ENCODE measurements around the gene OPALIN. TPM values are rescaled to one million over a fixed set of nuclear protein-coding genes. Genes with fewer than 3 reads are reported as not detected.

Gene OPALIN
- total and polyA plus RNA-seq, 10 of the 15 experiments (the other 5 are each of a cell fraction or from before 2014, with no cell fraction given), result not detected

- ATAC-seq (no peak), FAIRE-seq (no peak), DNase-seq (ENCODE audit: low read depth, low spot score) (no peak)
- no peaks in the 10 kb centered on the region for H3K36me3 ChIP-seq (ENCODE audit: control insufficient read depth in 2 of 2, insufficient read depth in 2 of 2, low read length in 1 of 2)
- H3K4me3 ChIP-seq, result no peak overlapping the region
- ChIA-PET CTCF (interaction anchor here (1.0 to 8.1 kb wide), 21 partner anchors 8 to 908 kb away, joined by 3 to 64 read pairs (median 4); partner anchors contain the start of gene TLL2), RAD21 (ENCODE audit: unreplicated experiment) (interaction anchor here (0.9 to 1.7 kb wide), 2 partner anchors 23 to 25 kb away, joined by 3 to 5 read pairs; no protein-coding TSS in a partner anchor), SMC1A (ENCODE audit: uncharacterized antibody, unreplicated experiment) (interaction anchor here (1.6 kb wide), 1 partner anchor 25 kb away, joined by 3 read pairs; no protein-coding TSS in a partner anchor), POLR2A (no interaction called here)
- H3K4me2 ChIP-seq (ENCODE audit: control insufficient read depth, insufficient read depth), result no peak overlapping the region
- no peak overlapping the region for H3K27ac ChIP-seq (ENCODE audit: control insufficient read depth, insufficient read depth)
- H3K27me3 ChIP-seq (replicated peaks in 1 of 2; ENCODE audit: control insufficient read depth in 2 of 2, insufficient read depth in 2 of 2, low read length in 1 of 2), result no peaks in the 10 kb centered on the region; a peak in 1 of 4 replicates
- intact Hi-C loops (cut with micrococcal nuclease; ENCODE audit: unreplicated experiment), result no loop called here
- H2AFZ ChIP-seq (ENCODE audit: control insufficient read depth, low read depth, low read length), result no peak overlapping the region
- H3K9ac ChIP-seq (ENCODE audit: control insufficient read depth, insufficient read depth, low read length), result no peak overlapping the region
- TF ChIP-seq NFXL1 (IDR thresholded peaks at IDR 0.05; ENCODE audit: borderline replicate concordance), result no peak
- no peak for TF ChIP-seq HCFC1 (IDR thresholded peaks at IDR 0.05; ENCODE audit: low read length)
- TF ChIP-seq TBL1XR1 (IDR thresholded peaks at IDR 0.05; ENCODE audit: low read depth, low read length), result no peak
- no peak for TF ChIP-seq USF1 (IDR thresholded peaks at IDR 0.05; ENCODE audit: borderline replicate concordance, extremely low read length, insufficient read depth, low read depth, low read length)
- TF ChIP-seq BCLAF1 (IDR thresholded peaks at IDR 0.05), result no peak
- TF ChIP-seq NBN (IDR thresholded peaks at IDR 0.05), result no peak
- no peaks in the 10 kb centered on the region for H3K9me3 ChIP-seq (replicated peaks; ENCODE audit: control insufficient read depth, insufficient read depth, low read length)
- H3K4me1 ChIP-seq (ENCODE audit: control insufficient read depth, insufficient read depth, low read length), result peaks cover 8% of the 10 kb centered on the region
- no peaks in the 10 kb centered on the region for H4K20me1 ChIP-seq (ENCODE audit: control insufficient read depth, insufficient read depth)
- in situ Hi-C loops (cut with MboI), result no loop called here
- BruUV-seq (replicated peaks), result no TSS peak
- 66% methylated on average over 11 of the region's 11 CpGs for WGBS (ENCODE audit: insufficient coverage, insufficient replicate concordance, low lambda C conversion rate, missing lambda C conversion rate)
- H3K79me2 ChIP-seq (ENCODE audit: control insufficient read depth, insufficient read depth, low read length), result no peaks in the 10 kb centered on the region
These were observed 12.6 kb upstream of the OPALIN start for GRCh38 chr10:96371356-96371755.

Data from GM12878 (cell line).